Measurements from ENCODE around the gene KRTAP4-16.
"Not testable (repeated sequence)": the region's sequence is repeated elsewhere in the genome, so short reads cannot be mapped to it uniquely, and the experiment has no call there.

Gene KRTAP4-16

GRCh38 chr17:41101586-41102259, at the start of gene KRTAP4-16:
KRTAP4-16 (minus strand) TSS chr17:41102209; CDS start chr17:41102209, 0 bp downstream.
- DNase-seq = no peak

GRCh38 chr17:41151525-41151924, 49.5 kb upstream of the KRTAP4-16 start:
- DNase-seq = no peak

GRCh38 chr17:41150026-41150425, 48.0 kb upstream of the KRTAP4-16 start:
- no peak for DNase-seq

GRCh38 chr17:41149652-41149985, 47.6 kb upstream of the KRTAP4-16 start, which contains the start of gene KRTAP4-5:
KRTAP4-5 (minus strand) TSS chr17:41149825; CDS start chr17:41149767, 58 bp downstream.
- DNase-seq = no peak

GRCh38 chr17:41148971-41149651, 47.1 kb upstream of the KRTAP4-16 start:
- DNase-seq = not testable (repeated sequence)

- DNase-seq = no peak
Observed at GRCh38 chr17:41147531-41148204, 45.7 kb upstream of the KRTAP4-16 start.

GRCh38 chr17:41145261-41145660, 43.3 kb upstream of the KRTAP4-16 start:
- DNase-seq = no peak

GRCh38 chr17:41144846-41145245, 42.8 kb upstream of the KRTAP4-16 start:
- no peak for DNase-seq

- no peak for DNase-seq
Observed at GRCh38 chr17:41141361-41141760, 39.4 kb upstream of the KRTAP4-16 start.

- no peak for DNase-seq
Observed at GRCh38 chr17:41140360-41141131, 38.5 kb upstream of the KRTAP4-16 start, which contains the start of gene KRTAP4-6. KRTAP4-6 (minus strand) TSS chr17:41140544; CDS start chr17:41140487, 57 bp downstream.

- DNase-seq = not testable (repeated sequence)
Observed at GRCh38 chr17:41139865-41140264, 37.9 kb upstream of the KRTAP4-16 start.

GRCh38 chr17:41133880-41134735, 32.1 kb upstream of the KRTAP4-16 start:
- DNase-seq = no peak

GRCh38 chr17:41131979-41132378, 30.0 kb upstream of the KRTAP4-16 start:
- no peak for DNase-seq

- DNase-seq = no peak
Observed at GRCh38 chr17:41127371-41127770, 25.4 kb upstream of the KRTAP4-16 start.

GRCh38 chr17:41126412-41126811, 24.4 kb upstream of the KRTAP4-16 start:
- no peak for DNase-seq

- DNase-seq = no peak
Observed at GRCh38 chr17:41125064-41125463, 23.1 kb upstream of the KRTAP4-16 start.

- DNase-seq = not testable (repeated sequence)
Observed at GRCh38 chr17:41123991-41124371, 22.0 kb upstream of the KRTAP4-16 start, which contains the start of gene KRTAP4-12. KRTAP4-12 (minus strand) TSS chr17:41124182; CDS start chr17:41124122, 60 bp downstream.

- DNase-seq = not testable (repeated sequence)
Observed at GRCh38 chr17:41123292-41123990, 21.4 kb upstream of the KRTAP4-16 start.

- DNase-seq = no peak
Observed at GRCh38 chr17:41121742-41122141, 19.7 kb upstream of the KRTAP4-16 start.

GRCh38 chr17:41119696-41120690, 18.0 kb upstream of the KRTAP4-16 start:
- DNase-seq = not testable (repeated sequence)
